Measurements from ENCODE around the gene BTBD8.

GRCh38 chr1:92167151-92167550, 87.0 kb downstream of the BTBD8 start:
- no peak for TF ChIP-seq CTCF (IDR thresholded peaks at IDR 0.05 in 8 of 11, conservative IDR thresholded peaks at IDR 0.05 in 3 of 11)
- no peak for TF ChIP-seq POLR2A (IDR thresholded peaks at IDR 0.05)
- TF ChIP-seq POLR2AphosphoS5 (IDR thresholded peaks at IDR 0.05), result no peak

Measured in spleen (tissue), 7 donors.